ENCODE measurements around the gene GIMAP8.
A peak's percentile ranks its signal among the peaks of the same experiment; 100 is the strongest.

GIMAP8 gene

DNA sequence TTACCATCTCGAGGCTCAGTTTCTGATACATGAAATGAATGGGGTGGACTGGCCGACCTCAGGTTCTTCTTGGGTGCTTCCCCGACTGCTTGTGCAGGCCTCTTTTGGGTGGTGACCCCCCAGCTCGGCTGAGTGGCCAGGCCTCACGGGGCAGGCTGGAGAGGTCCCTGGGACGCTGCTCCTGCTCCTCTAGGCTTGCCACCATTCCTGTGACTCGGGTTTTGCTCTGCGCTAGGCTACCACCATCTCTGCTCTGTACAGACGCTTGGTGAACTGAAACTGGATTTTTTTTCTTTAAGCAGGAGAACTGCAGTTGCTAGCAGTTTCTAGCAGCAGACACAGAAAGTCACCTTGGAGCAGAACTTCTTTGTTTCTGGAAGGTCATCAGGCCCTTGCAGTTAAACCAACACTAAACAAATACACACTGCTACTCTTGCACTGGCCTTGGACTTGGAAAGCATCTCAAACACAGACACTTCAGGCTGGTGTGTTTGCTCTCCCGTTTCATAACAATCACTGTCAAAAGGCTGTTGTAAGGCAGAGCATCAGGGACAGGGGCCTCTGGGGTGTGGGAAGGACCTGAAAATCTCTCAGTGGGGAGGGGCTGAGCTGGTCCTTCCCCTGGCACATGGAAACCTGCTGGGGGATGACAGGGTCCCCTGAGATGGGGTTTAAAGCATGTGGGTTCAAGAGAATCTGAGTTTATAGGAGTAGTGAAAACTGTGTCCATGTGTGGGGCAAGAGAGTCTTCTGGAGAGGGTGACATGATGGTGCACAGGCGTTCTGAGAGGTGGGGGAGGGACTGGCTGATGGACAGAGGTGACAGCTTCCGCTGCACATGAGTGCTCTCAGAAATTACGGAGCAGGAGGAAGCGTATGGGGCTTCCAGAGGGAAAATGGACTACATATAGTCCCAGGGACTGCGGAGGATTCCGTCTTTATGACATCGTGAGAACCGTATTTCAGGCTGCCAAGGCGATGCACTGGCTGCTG lies 35.0 kb upstream of the GIMAP8 start:
- Histone ChIP-seq H3K4me2 (peak overlapping the region; percentile 82), H4K20me1 (ENCODE audit: insufficient read depth) (no peaks in the 10 kb centered on the region), H3K27ac (peak overlapping the region; percentile 96), H3K27me3 (ENCODE audit: insufficient read depth, low read depth) (no peaks in the 10 kb centered on the region), H3K4me1 (ENCODE audit: low read depth, poor library complexity, severe bottlenecking) (peaks cover 77% of the 10 kb centered on the region), H3K79me2 (ENCODE audit: insufficient read depth, low read depth) (no peaks in the 10 kb centered on the region), H3K9ac (peak overlapping the region; percentile 63), H3K36me3 (ENCODE audit: insufficient read depth) (peaks cover 2% of the 10 kb centered on the region; the same call in 1 of the 2 replicates), H3K4me3 (IDR thresholded peaks at IDR 0.05; ENCODE audit: insufficient read depth, low read depth, low read length) (no peak overlapping the region), H2AFZ (ENCODE audit: low read depth) (peak overlapping the region; percentile 36)
- TF ChIP-seq CTCF (conservative IDR thresholded peaks at IDR 0.05; ENCODE audit: low read depth, low read length): no peak; the same call in 1 of the 2 replicates

GRCh38 chr7:150417239-150417638 lies 33.2 kb upstream of the GIMAP8 start:
- H3K4me2 ChIP-seq: no peak overlapping the region; the same call in 1 of the 2 replicates
- peak overlapping the region; percentile 96; the same call in 1 of the 2 replicates for H3K27ac ChIP-seq
- H3K4me3 ChIP-seq (IDR thresholded peaks at IDR 0.05; ENCODE audit: insufficient read depth, low read depth, low read length): no peak overlapping the region
- H4K20me1 ChIP-seq (ENCODE audit: insufficient read depth): no peaks in the 10 kb centered on the region
- H3K9ac ChIP-seq: no peak overlapping the region
- H3K36me3 ChIP-seq (ENCODE audit: insufficient read depth): no peaks in the 10 kb centered on the region
- no peak overlapping the region for H2AFZ ChIP-seq (ENCODE audit: low read depth)
- TF ChIP-seq CTCF (conservative IDR thresholded peaks at IDR 0.05; ENCODE audit: low read depth, low read length): no peak
- no peaks in the 10 kb centered on the region for H3K79me2 ChIP-seq (ENCODE audit: insufficient read depth, low read depth)
- H3K4me1 ChIP-seq (ENCODE audit: low read depth, poor library complexity, severe bottlenecking): peaks cover 81% of the 10 kb centered on the region
- H3K27me3 ChIP-seq (ENCODE audit: insufficient read depth, low read depth): no peaks in the 10 kb centered on the region

GRCh38 chr7:150417863-150418262 lies 32.6 kb upstream of the GIMAP8 start:
- Histone ChIP-seq H3K36me3 (ENCODE audit: insufficient read depth) (no peaks in the 10 kb centered on the region), H3K27me3 (ENCODE audit: insufficient read depth, low read depth) (no peaks in the 10 kb centered on the region), H3K4me2 (no peak overlapping the region), H3K4me1 (ENCODE audit: low read depth, poor library complexity, severe bottlenecking) (peaks cover 80% of the 10 kb centered on the region), H3K9ac (no peak overlapping the region), H4K20me1 (ENCODE audit: insufficient read depth) (no peaks in the 10 kb centered on the region), H3K27ac (0 out of 2 replicates have a peak overlapping the region, but pooled peaks have one; percentile 96), H2AFZ (ENCODE audit: low read depth) (no peak overlapping the region), H3K79me2 (ENCODE audit: insufficient read depth, low read depth) (no peaks in the 10 kb centered on the region), H3K4me3 (IDR thresholded peaks at IDR 0.05; ENCODE audit: insufficient read depth, low read depth, low read length) (no peak overlapping the region)
- TF ChIP-seq CTCF (conservative IDR thresholded peaks at IDR 0.05; ENCODE audit: low read depth, low read length): 0 out of 2 replicates have a peak, but pooled peaks have one; percentile 11

DNA sequence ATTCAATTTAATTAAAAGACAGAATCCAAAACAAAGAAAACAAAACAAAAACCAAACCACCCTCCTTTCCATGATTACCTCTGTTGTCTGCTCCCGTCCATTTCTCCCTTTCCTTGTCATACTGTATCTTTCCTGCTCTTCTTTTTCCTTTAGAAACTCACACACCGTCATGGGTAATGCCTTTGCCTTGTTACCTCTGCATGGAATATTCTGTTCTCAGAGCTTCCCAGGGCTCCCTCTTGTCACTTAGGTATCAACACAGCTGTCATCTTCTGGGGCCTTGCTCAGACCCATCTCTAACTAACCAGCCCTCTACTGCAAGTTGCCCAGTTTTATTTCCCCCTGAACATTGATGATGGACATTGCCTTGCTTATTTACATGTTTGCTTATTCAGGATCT lies 30.2 kb upstream of the GIMAP8 start:
- Histone ChIP-seq H3K9ac (no peak overlapping the region), H3K4me3 (IDR thresholded peaks at IDR 0.05; ENCODE audit: insufficient read depth, low read depth, low read length) (no peak overlapping the region), H4K20me1 (ENCODE audit: insufficient read depth) (no peaks in the 10 kb centered on the region), H3K27me3 (ENCODE audit: insufficient read depth, low read depth) (no peaks in the 10 kb centered on the region), H3K4me2 (peak overlapping the region; percentile 70), H3K36me3 (ENCODE audit: insufficient read depth) (no peaks in the 10 kb centered on the region), H3K79me2 (ENCODE audit: insufficient read depth, low read depth) (no peaks in the 10 kb centered on the region), H3K4me1 (ENCODE audit: low read depth, poor library complexity, severe bottlenecking) (peaks cover 57% of the 10 kb centered on the region), H3K27ac (no peak overlapping the region), H2AFZ (ENCODE audit: low read depth) (peak overlapping the region; percentile 59; the same call in 1 of the 2 replicates)
- no peak for TF ChIP-seq CTCF (conservative IDR thresholded peaks at IDR 0.05; ENCODE audit: low read depth, low read length)

Measured in KMS-11 (cell line).